Prostate gland (tissue), 2 donors: ENCODE data around the gene TGFBR3L. TPM values are rescaled to one million over a fixed set of nuclear protein-coding genes. Genes with fewer than 3 reads are reported as not detected.

Experiments used
- DNase-seq: peaks from one replicate; pipeline ENCODE4 v3.0.0-alpha.2; 2019; ENCODE audit warnings: low spot score
- H3K27ac ChIP-seq, 2 donors: fragments of 200-600 bp; sonication (generic); 2 replicates each; pipeline ENCODE4 v1.5.1; 2017 to 2019
- H3K27me3 ChIP-seq: fragments of 200-600 bp; sonication (generic); replicated peaks from 2 replicates; pipeline ENCODE4 v1.5.1; 2019; ENCODE audit not compliant: insufficient read depth
- H3K36me3 ChIP-seq, 2 donors: fragments of 200-600 bp; sonication (generic); 1 replicate in 1 of 2; 2 replicates in 1 of 2; pipeline versions ENCODE4 v1.5.1 to v1.8.1; 2017 to 2019
- H3K4me1 ChIP-seq: fragments of 200-600 bp; sonication (generic); replicated peaks from 2 replicates; pipeline ENCODE4 v1.5.1; 2019
- H3K4me3 ChIP-seq, 2 donors: fragments of 200-600 bp; sonication (generic); 2 replicates each; pipeline ENCODE4 v1.5.1; 2017 to 2019
- H3K9me3 ChIP-seq: fragments of 200-600 bp; sonication (generic); 2 replicates; pipeline ENCODE4 v1.5.1; 2017
- CTCF ChIP-seq, 4 experiments: fragments of 200-600 bp in 2 of 4; fragments of 450-650 bp in 2 of 4; sonication (generic) in 2 of 4; IDR thresholded peaks; 1 replicate in 3 of 4; 2 replicates in 1 of 4; pipeline ENCODE4 v1.5.1; 2016 to 2019; ENCODE audit warnings: antibody characterized with exemption in 4 of 4, mild to moderate bottlenecking in 2 of 4, moderate library complexity in 2 of 4
- POLR2A ChIP-seq: fragments of 450-650 bp; IDR thresholded peaks from one replicate; pipeline ENCODE4 v1.6.1; 2016; ENCODE audit warnings: antibody characterized with exemption, mild to moderate bottlenecking
- POLR2AphosphoS5 ChIP-seq: sonication (generic); formaldehyde crosslinking; IDR thresholded peaks from one replicate; pipeline ENCODE4 v1.6.1; 2017; ENCODE audit warnings: antibody characterized with exemption
- WGBS: methylation state at CpG from one replicate; pipeline ENCODE4 v1.1.5; 2018; 5-methylcytosine and 5-hydroxymethylcytosine counted together
- intact Hi-C: fragments of 100-400 bp; cut with DNase I; formaldehyde crosslinking; loops from one replicate; pipeline ENCODE4 v1.14.2; 2022
- total RNA-seq, 2 donors: library from RNA; depleted of rRNA; stranded (reverse); fragments of >200 nt; gene quantifications; one replicate each; pipeline ENCODE4 v1.1.0, GENCODE V29; 2016

The TGFBR3L gene
- total RNA-seq, 2 donors from 2014 or later, result 3.2 TPM; not detected in 1

- no peaks in the 10 kb centered on the region for H3K4me1 ChIP-seq
- H3K36me3 ChIP-seq, result peaks cover 11 to 27% of the 10 kb centered on the region in 2 donors
- WGBS, result 86% methylated on average over 29 of the region's 31 CpGs
- H3K27ac ChIP-seq, result no peak overlapping the region
- H3K4me3 ChIP-seq, result no peak overlapping the region
- no peaks in the 10 kb centered on the region for H3K9me3 ChIP-seq
- intact Hi-C loops, result no loop called here
- DNase-seq, result no peak
- H3K27me3 ChIP-seq, result no peaks in the 10 kb centered on the region
- no peak for TF ChIP-seq POLR2AphosphoS5
- no peak for TF ChIP-seq POLR2A
- no peak for TF ChIP-seq CTCF (IDR thresholded peaks at IDR 0.05)
Measured at GRCh38 chr19:7912144-7912696, 2.4 kb upstream of the TGFBR3L start.

GRCh38 chr19:7912697-7913564, 1.7 kb upstream of the TGFBR3L start:
- no peaks in the 10 kb centered on the region for H3K9me3 ChIP-seq
- DNase-seq, result no peak
- H3K36me3 ChIP-seq, result peaks cover 11 to 27% of the 10 kb centered on the region in 2 donors
- H3K4me3 ChIP-seq, result no peak overlapping the region
- intact Hi-C loops, result no loop called here
- H3K27ac ChIP-seq, result no peak overlapping the region
- 92% methylated on average over 39 of the region's 39 CpGs for WGBS
- TF ChIP-seq POLR2AphosphoS5 (no peak), POLR2A (no peak), CTCF (IDR thresholded peaks at IDR 0.05) (no peak)
- H3K4me1 ChIP-seq, result no peaks in the 10 kb centered on the region
- H3K27me3 ChIP-seq, result no peaks in the 10 kb centered on the region

- no peaks in the 10 kb centered on the region for H3K27me3 ChIP-seq
- peaks cover 11 to 27% of the 10 kb centered on the region in 2 donors for H3K36me3 ChIP-seq
- WGBS, result 88% methylated on average over 10 of the region's 10 CpGs
- intact Hi-C loops, result no loop called here
- H3K4me3 ChIP-seq, result no peak overlapping the region
- no peak overlapping the region for H3K27ac ChIP-seq
- TF ChIP-seq POLR2A (no peak), POLR2AphosphoS5 (no peak), CTCF (IDR thresholded peaks at IDR 0.05) (no peak)
- H3K4me1 ChIP-seq, result no peaks in the 10 kb centered on the region
- no peaks in the 10 kb centered on the region for H3K9me3 ChIP-seq
- no peak for DNase-seq
Measured at GRCh38 chr19:7913652-7914051, 978 bp upstream of the TGFBR3L start.

GRCh38 chr19:7914099-7914498, 531 bp upstream of the TGFBR3L start:
- Histone ChIP-seq H3K36me3 (peaks cover 11 to 27% of the 10 kb centered on the region in 2 donors), H3K27ac (no peak overlapping the region), H3K27me3 (no peaks in the 10 kb centered on the region), H3K4me1 (no peaks in the 10 kb centered on the region), H3K9me3 (no peaks in the 10 kb centered on the region), H3K4me3 (no peak overlapping the region)
- WGBS, result 61% methylated on average over 12 of the region's 12 CpGs
- TF ChIP-seq CTCF (IDR thresholded peaks at IDR 0.05) (no peak), POLR2A (no peak), POLR2AphosphoS5 (no peak)
- no peak for DNase-seq
- intact Hi-C loops, result no loop called here
